Ishikawa (cell line): Measurements from ENCODE around the gene SDK1.

Experiments
- CEBPB ChIP-seq: IDR thresholded peaks from 2 replicates; pipeline ENCODE4 v1.6.1; 2012
- CREB1 ChIP-seq: IDR thresholded peaks from 2 replicates; pipeline ENCODE4 v1.6.1; 2012; ENCODE audit warnings: low read depth
- EGR1 ChIP-seq: IDR thresholded peaks from 2 replicates; pipeline ENCODE4 v1.6.1; 2012
- EP300 ChIP-seq: IDR thresholded peaks from 2 replicates; pipeline ENCODE4 v1.6.1; 2012; ENCODE audit warnings: borderline replicate concordance
- FOXM1 ChIP-seq: IDR thresholded peaks from 2 replicates; pipeline ENCODE4 v1.6.1; 2012; ENCODE audit warnings: low read depth, borderline replicate concordance
- MAX ChIP-seq: IDR thresholded peaks from 2 replicates; pipeline ENCODE4 v1.6.1; 2012
- NFIC ChIP-seq: IDR thresholded peaks from 2 replicates; pipeline ENCODE4 v1.6.1; 2012
- RAD21 ChIP-seq: IDR thresholded peaks from 2 replicates; pipeline ENCODE4 v1.6.1; 2012; ENCODE audit warnings: low read depth
- REST ChIP-seq: IDR thresholded peaks from 2 replicates; pipeline ENCODE4 v1.6.1; 2012; ENCODE audit warnings: low read depth, mild to moderate bottlenecking
- TAF1 ChIP-seq: IDR thresholded peaks from 2 replicates; pipeline ENCODE4 v1.6.1; 2012; ENCODE audit warnings: low read depth, mild to moderate bottlenecking
- ZBTB7A ChIP-seq: IDR thresholded peaks from 2 replicates; pipeline ENCODE4 v1.6.1; 2012; ENCODE audit warnings: low read depth

- TF ChIP-seq TAF1 (no peak), MAX (no peak), EGR1 (no peak), REST (no peak), EP300 (no peak), FOXM1 (no peak), CEBPB (no peak), CREB1 (no peak), NFIC (no peak), RAD21 (no peak), ZBTB7A (no peak)
Observed at GRCh38 chr7:4045975-4046374, 744.9 kb downstream of the SDK1 start.
